HG03439 (cell line): ENCODE results near the gene LPP.
"Not testable (repeated sequence)": the region's sequence is repeated elsewhere in the genome, so short reads cannot be mapped to it uniquely, and the experiment has no call there.

Experiments used
- ATAC-seq: cut with Tn5 transposase; IDR thresholded peaks from one replicate; pipeline ENCODE4 v1.9.1; 2021; ENCODE audit warnings: mild to moderate bottlenecking, moderate library complexity; ENCODE audit not compliant: unreplicated experiment

LPP gene

GRCh38 chr3:188154014-188154808 is at the start of gene LPP:
LPP (plus strand) TSS chr3:188154157; CDS start chr3:188406121, 251,964 bp downstream.
- ATAC-seq = peak; percentile 87

- ATAC-seq = no peak
These were observed 48.0 kb upstream of the LPP start for GRCh38 chr3:188106006-188106405.

GRCh38 chr3:188106454-188106853 is 47.5 kb upstream of the LPP start:
- no peak for ATAC-seq

GRCh38 chr3:188106887-188107830 is 46.8 kb upstream of the LPP start:
- no peak for ATAC-seq

- no peak for ATAC-seq
These were observed 45.1 kb upstream of the LPP start for GRCh38 chr3:188108703-188109412.

- no peak for ATAC-seq
These were observed 42.9 kb upstream of the LPP start for GRCh38 chr3:188111002-188111584.

- no peak for ATAC-seq
These were observed 40.2 kb upstream of the LPP start for GRCh38 chr3:188113756-188114155.

- ATAC-seq = no peak
These were observed 34.1 kb upstream of the LPP start for GRCh38 chr3:188119846-188120245.

- ATAC-seq = no peak
These were observed 31.3 kb upstream of the LPP start for GRCh38 chr3:188122571-188123169.

- ATAC-seq = no peak
These were observed 30.6 kb upstream of the LPP start for GRCh38 chr3:188123170-188123905.

- no peak for ATAC-seq
These were observed 29.8 kb upstream of the LPP start for GRCh38 chr3:188124184-188124583.

- ATAC-seq = no peak
These were observed 28.9 kb upstream of the LPP start for GRCh38 chr3:188125076-188125475.

GRCh38 chr3:188126276-188126675 is 27.7 kb upstream of the LPP start:
- no peak for ATAC-seq

GRCh38 chr3:188126934-188127333 is 27.0 kb upstream of the LPP start:
- no peak for ATAC-seq

GRCh38 chr3:188128905-188129304 is 25.1 kb upstream of the LPP start:
- no peak for ATAC-seq

- not testable (repeated sequence) for ATAC-seq
These were observed 22.9 kb upstream of the LPP start for GRCh38 chr3:188131023-188131422.

GRCh38 chr3:188133219-188133618 is 20.7 kb upstream of the LPP start:
- ATAC-seq = peak; percentile 44

- no peak for ATAC-seq
These were observed 20.3 kb upstream of the LPP start for GRCh38 chr3:188133646-188134045.

- no peak for ATAC-seq
These were observed 19.9 kb upstream of the LPP start for GRCh38 chr3:188134079-188134478.

GRCh38 chr3:188134856-188135255 is 19.1 kb upstream of the LPP start:
- no peak for ATAC-seq
